OCI-LY7 (cell line): ENCODE data around the gene S100A3. TPM values are rescaled to one million over a fixed set of nuclear protein-coding genes. Genes with fewer than 3 reads are reported as not detected.

Experiments
- BruUV-seq: library from RNA; stranded (reverse); fragments of 400-500 nt; replicated peaks from 2 replicates; lab custom pipeline; 2021; lab: Mats Ljungman, UMichigan
- CTCF ChIA-PET: fragments of 300-600 bp; sonication (Branson Sonifier 250); formaldehyde crosslinking; loops from one replicate; lab custom pipeline; 2022; ENCODE audit warnings: antibody characterized with exemption; ENCODE audit not compliant: unreplicated experiment; lab: Charles Lee
- POLR2A ChIA-PET: fragments of 300-600 bp; sonication (Branson Sonifier 250); formaldehyde crosslinking; loops from one replicate; lab custom pipeline; 2022; ENCODE audit warnings: antibody characterized with exemption; lab: Charles Lee
- DNase-seq: peaks from one replicate; pipeline ENCODE4 v3.0.0-alpha.2; 2015; ENCODE audit warnings: low spot score
- H2AFZ ChIP-seq: fragments of 200-600 bp; sonication (generic), shearing (Covaris generic); 2 replicates; pipeline ENCODE4 v1.6.1; 2014; ENCODE audit warnings: mild to moderate bottlenecking, antibody characterized with exemption, low read length, moderate library complexity
- H3K27ac ChIP-seq: fragments of 200-600 bp; sonication (generic); 2 replicates; pipeline ENCODE4 v1.5.1; 2014; ENCODE audit warnings: mixed run types, low read depth, mild to moderate bottlenecking, moderate library complexity, low read length, inconsistent platforms; ENCODE audit not compliant: poor library complexity, severe bottlenecking
- H3K36me3 ChIP-seq: fragments of 200-600 bp; sonication (generic); 2 replicates; pipeline ENCODE4 v1.6.1; 2014; ENCODE audit warnings: mild to moderate bottlenecking, antibody characterized with exemption, low read length, moderate library complexity, mixed read lengths; ENCODE audit not compliant: insufficient read depth
- H3K4me1 ChIP-seq: fragments of 200-600 bp; sonication (generic); 2 replicates; pipeline ENCODE4 v1.5.1; 2014; ENCODE audit warnings: mild to moderate bottlenecking, low read length; ENCODE audit not compliant: insufficient read depth, poor library complexity, severe bottlenecking
- H3K4me2 ChIP-seq: fragments of 200-600 bp; sonication (generic); 2 replicates; pipeline ENCODE4 v1.6.1; 2014; ENCODE audit warnings: mild to moderate bottlenecking, low read length
- H3K4me3 ChIP-seq: fragments of 200-600 bp; sonication (generic); 2 replicates; pipeline ENCODE4 v1.5.1; 2014; ENCODE audit warnings: mild to moderate bottlenecking, low read depth, low read length; ENCODE audit not compliant: poor library complexity, severe bottlenecking
- H3K79me2 ChIP-seq: fragments of 200-600 bp; sonication (generic); 2 replicates; pipeline ENCODE4 v1.6.1; 2016; ENCODE audit warnings: low read depth, mild to moderate bottlenecking, low read length, moderate library complexity, mixed read lengths; ENCODE audit not compliant: insufficient read depth
- H3K9me2 ChIP-seq: fragments of 200-600 bp; sonication (generic); 2 replicates; pipeline ENCODE4 v1.6.1; 2016; ENCODE audit warnings: mild to moderate bottlenecking, low read length, mixed read lengths; ENCODE audit not compliant: insufficient read depth
- H3K9me3 ChIP-seq: fragments of 200-600 bp; sonication (generic); 2 replicates; pipeline ENCODE4 v1.6.1; 2014; ENCODE audit warnings: mild to moderate bottlenecking, mixed run types, low read length, mixed read lengths
- H4K20me1 ChIP-seq: fragments of 200-600 bp; sonication (generic); 2 replicates; pipeline ENCODE4 v1.6.1; 2014; ENCODE audit warnings: mild to moderate bottlenecking, antibody characterized with exemption, low read length, moderate library complexity, mixed read lengths; ENCODE audit not compliant: insufficient read depth
- CTCF ChIP-seq: fragments of 200-600 bp; sonication (generic); conservative IDR thresholded peaks from 2 replicates; pipeline ENCODE4 v1.5.1; 2014; ENCODE audit warnings: mild to moderate bottlenecking, antibody characterized with exemption, low read length, moderate library complexity, mixed read lengths
- EZH2phosphoT487 ChIP-seq: fragments of 200-600 bp; sonication (generic); IDR thresholded peaks from 2 replicates; pipeline ENCODE4 v1.6.1; 2018; ENCODE audit warnings: low read depth, borderline replicate concordance, mild to moderate bottlenecking, mixed run types, antibody characterized with exemption, low read length, moderate library complexity, mixed read lengths
- intact Hi-C: fragments of 100-400 bp; cut with micrococcal nuclease; formaldehyde crosslinking; loops from one replicate; pipeline ENCODE4 v1.10.0; 2022; ENCODE audit not compliant: unreplicated experiment
- total RNA-seq, 2 experiments: library from RNA; depleted of rRNA in 1 of 2; stranded (reverse); fragments of >200 nt in 1 of 2; shearing (Covaris generic) in 1 of 2; gene quantifications; 2 replicates each; pipeline ENCODE4 v1.2.3, GENCODE V29; 2014 to 2022

S100A3 gene
- total RNA-seq, 2 experiments from 2014 or later: not detected

DNA sequence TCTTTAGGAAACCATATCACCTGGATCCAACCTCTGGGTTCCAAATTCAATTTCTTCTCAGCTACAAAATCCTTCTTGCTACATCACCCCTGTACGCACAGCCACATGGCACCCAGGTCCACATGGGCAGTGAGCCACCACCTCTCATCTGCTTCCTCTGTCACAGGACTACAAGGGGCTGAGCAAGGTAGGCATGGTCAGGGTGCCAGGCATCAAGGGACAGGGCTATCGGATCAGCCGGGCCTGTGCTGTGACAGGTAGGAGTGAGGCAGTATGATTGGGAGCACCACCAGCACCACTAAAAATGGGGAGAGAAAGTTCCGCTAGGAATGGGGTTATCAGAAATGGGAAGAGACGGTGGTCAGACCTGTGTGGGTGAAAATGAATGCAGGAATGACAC is 42.7 kb downstream of the S100A3 start:
- ChIA-PET CTCF (no interaction called here), POLR2A (no interaction called here)
- DNase-seq: no peak
- no peak for TF ChIP-seq EZH2phosphoT487
- TF ChIP-seq CTCF: no peak
- intact Hi-C loops: no loop called here
- H2AFZ ChIP-seq: no peak overlapping the region
- no peak overlapping the region for H3K27ac ChIP-seq
- no peak overlapping the region for H3K4me3 ChIP-seq
- no peaks in the 10 kb centered on the region for H3K9me3 ChIP-seq
- H3K79me2 ChIP-seq: no peaks in the 10 kb centered on the region
- no peak overlapping the region for H3K4me2 ChIP-seq
- no peaks in the 10 kb centered on the region for H4K20me1 ChIP-seq
- no peaks in the 10 kb centered on the region for H3K36me3 ChIP-seq
- no peaks in the 10 kb centered on the region for H3K9me2 ChIP-seq
- no TSS peak for BruUV-seq
- no peaks in the 10 kb centered on the region for H3K4me1 ChIP-seq

DNA sequence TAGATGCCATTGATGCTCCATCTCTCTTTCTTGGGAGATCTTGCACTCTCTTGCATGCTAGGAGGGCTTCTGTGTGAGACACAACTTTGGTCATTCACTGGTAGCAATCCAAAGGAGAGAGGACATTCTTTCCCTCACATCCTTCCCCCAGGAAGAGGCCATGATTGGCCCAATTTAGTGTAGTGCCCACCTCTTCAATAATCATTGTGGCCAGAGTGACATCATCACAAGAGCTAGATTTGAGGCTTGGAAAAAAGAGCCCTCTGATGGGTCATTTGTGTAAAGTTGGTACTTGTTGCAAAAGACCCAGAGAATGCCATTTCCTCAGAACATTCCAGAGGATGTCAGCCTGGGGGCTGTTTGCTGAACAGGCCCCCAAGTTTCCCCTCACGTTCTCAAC is 43.5 kb downstream of the S100A3 start:
- ChIA-PET CTCF (no interaction called here), POLR2A (interaction anchor here (0.7 kb wide), 1 partner anchor 67 kb away, joined by 5 read pairs; no protein-coding TSS in a partner anchor)
- Histone ChIP-seq H3K9me2 (no peaks in the 10 kb centered on the region), H3K4me3 (no peak overlapping the region), H3K4me1 (no peaks in the 10 kb centered on the region), H3K79me2 (no peaks in the 10 kb centered on the region), H4K20me1 (no peaks in the 10 kb centered on the region), H3K36me3 (no peaks in the 10 kb centered on the region), H3K4me2 (no peak overlapping the region), H3K27ac (no peak overlapping the region), H3K9me3 (no peaks in the 10 kb centered on the region), H2AFZ (no peak overlapping the region)
- no peak for TF ChIP-seq CTCF
- no peak for TF ChIP-seq EZH2phosphoT487
- BruUV-seq: no TSS peak
- DNase-seq: no peak
- intact Hi-C loops: no loop called here

GRCh38 chr1:153503766-153504165 is 45.3 kb downstream of the S100A3 start:
- intact Hi-C loops: no loop called here

More at GRCh38 chr1:153503766-153504165, 45.3 kb downstream of the S100A3 start:
- H3K79me2 ChIP-seq: no peaks in the 10 kb centered on the region
- H4K20me1 ChIP-seq: no peaks in the 10 kb centered on the region
- no peaks in the 10 kb centered on the region for H3K36me3 ChIP-seq
- H3K27ac ChIP-seq: no peak overlapping the region
- no peaks in the 10 kb centered on the region for H3K9me2 ChIP-seq
- TF ChIP-seq CTCF (no peak), EZH2phosphoT487 (no peak)
- CTCF ChIA-PET: no interaction called here
- H3K9me3 ChIP-seq: no peaks in the 10 kb centered on the region
- no peak overlapping the region for H2AFZ ChIP-seq
- no peak overlapping the region for H3K4me2 ChIP-seq
- no peak overlapping the region for H3K4me3 ChIP-seq
- BruUV-seq: no TSS peak
- POLR2A ChIA-PET: interaction anchor here (0.7 kb wide), 1 partner anchor 49 kb away, joined by 3 read pairs; no protein-coding TSS in a partner anchor
- no peak for DNase-seq
- no peaks in the 10 kb centered on the region for H3K4me1 ChIP-seq
